Fibroblast of villous mesenchyme (primary cell): ENCODE measurements around the gene MRPL28. TPM values are rescaled to one million over a fixed set of nuclear protein-coding genes. Genes with fewer than 3 reads are reported as not detected.
"Not testable (repeated sequence)": the region's sequence is repeated elsewhere in the genome, so short reads cannot be mapped to it uniquely, and the experiment has no call there.

Source experiments
- DNase-seq: peaks from one replicate; pipeline ENCODE4 v3.0.0-alpha.2; 2010; ENCODE audit warnings: low read depth
- H3K4me3 ChIP-seq: 2 replicates; pipeline ENCODE4 v1.5.1; 2011; ENCODE audit warnings: low read depth, mild to moderate bottlenecking, low read length
- total RNA-seq: library from RNA; depleted of rRNA; stranded (reverse); fragments of >200 nt; gene quantifications from 2 replicates; pipeline ENCODE4 v1.2.3, GENCODE V29; 2012
- TF ChIP-seq, protein P1 (sequence below): IDR thresholded peaks from 2 replicates; pipeline ENCODE4 v1.5.1; 2012; ENCODE audit warnings: low read depth, mild to moderate bottlenecking, low read length; ENCODE audit not compliant: insufficient read depth

Gene MRPL28
- total RNA-seq, 1 donor = 80.3 TPM

- TF ChIP-seq, protein P1, sequence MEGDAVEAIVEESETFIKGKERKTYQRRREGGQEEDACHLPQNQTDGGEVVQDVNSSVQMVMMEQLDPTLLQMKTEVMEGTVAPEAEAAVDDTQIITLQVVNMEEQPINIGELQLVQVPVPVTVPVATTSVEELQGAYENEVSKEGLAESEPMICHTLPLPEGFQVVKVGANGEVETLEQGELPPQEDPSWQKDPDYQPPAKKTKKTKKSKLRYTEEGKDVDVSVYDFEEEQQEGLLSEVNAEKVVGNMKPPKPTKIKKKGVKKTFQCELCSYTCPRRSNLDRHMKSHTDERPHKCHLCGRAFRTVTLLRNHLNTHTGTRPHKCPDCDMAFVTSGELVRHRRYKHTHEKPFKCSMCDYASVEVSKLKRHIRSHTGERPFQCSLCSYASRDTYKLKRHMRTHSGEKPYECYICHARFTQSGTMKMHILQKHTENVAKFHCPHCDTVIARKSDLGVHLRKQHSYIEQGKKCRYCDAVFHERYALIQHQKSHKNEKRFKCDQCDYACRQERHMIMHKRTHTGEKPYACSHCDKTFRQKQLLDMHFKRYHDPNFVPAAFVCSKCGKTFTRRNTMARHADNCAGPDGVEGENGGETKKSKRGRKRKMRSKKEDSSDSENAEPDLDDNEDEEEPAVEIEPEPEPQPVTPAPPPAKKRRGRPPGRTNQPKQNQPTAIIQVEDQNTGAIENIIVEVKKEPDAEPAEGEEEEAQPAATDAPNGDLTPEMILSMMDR = no peak
Observed at GRCh38 chr16:381012-381788, 10.9 kb upstream of the MRPL28 start.

DNA sequence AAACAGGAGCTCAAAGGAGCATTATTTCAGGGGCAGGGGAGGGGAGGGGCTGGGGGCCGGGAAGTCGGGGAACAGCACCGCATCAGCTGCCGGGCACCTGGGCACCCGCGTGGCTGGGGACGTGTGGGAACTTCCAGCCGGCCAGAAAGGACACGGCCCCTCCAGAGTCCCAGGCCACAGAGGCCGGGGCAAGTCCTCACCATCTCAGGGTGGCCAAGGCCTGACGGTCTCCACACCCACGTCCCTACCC, 10.3 kb upstream of the MRPL28 start:
- H3K4me3 ChIP-seq = peak overlapping the region; percentile 74
- no peak for DNase-seq
- TF ChIP-seq, protein P1 = no peak

More at GRCh38 chr16:381012-381788, 10.9 kb upstream of the MRPL28 start:
- H3K4me3 ChIP-seq = peak overlapping the region; percentile 74
- DNase-seq = no peak

- DNase-seq = no peak
- H3K4me3 ChIP-seq = peak overlapping the region; percentile 74
- TF ChIP-seq, protein P1 = no peak
Observed at GRCh38 chr16:379961-380761, 9.8 kb upstream of the MRPL28 start.

- no peak overlapping the region for H3K4me3 ChIP-seq
- TF ChIP-seq, protein P1 = no peak
- no peak for DNase-seq
Observed at GRCh38 chr16:379183-379960, 9.0 kb upstream of the MRPL28 start.

DNA sequence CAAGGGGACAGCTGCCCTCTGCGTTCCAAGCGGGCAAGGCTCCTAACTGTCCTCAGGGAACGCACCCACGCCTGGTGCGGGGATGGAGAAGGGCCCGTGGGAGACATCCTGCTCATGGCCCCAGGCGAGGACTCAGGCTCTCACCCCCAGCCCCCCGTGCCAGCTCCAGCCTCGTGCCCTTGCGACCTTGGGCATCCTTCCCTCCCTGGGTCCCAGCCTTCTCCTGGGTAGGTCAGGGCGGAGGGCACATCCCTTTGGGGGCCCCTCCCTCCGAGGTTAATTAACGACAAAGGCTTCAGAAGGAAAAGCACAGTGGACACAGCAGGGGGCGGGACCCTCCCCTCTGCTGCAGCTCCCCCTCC, 8.5 kb upstream of the MRPL28 start:
- no peak for DNase-seq
- H3K4me3 ChIP-seq = no peak overlapping the region
- TF ChIP-seq, protein P1 = no peak

DNA sequence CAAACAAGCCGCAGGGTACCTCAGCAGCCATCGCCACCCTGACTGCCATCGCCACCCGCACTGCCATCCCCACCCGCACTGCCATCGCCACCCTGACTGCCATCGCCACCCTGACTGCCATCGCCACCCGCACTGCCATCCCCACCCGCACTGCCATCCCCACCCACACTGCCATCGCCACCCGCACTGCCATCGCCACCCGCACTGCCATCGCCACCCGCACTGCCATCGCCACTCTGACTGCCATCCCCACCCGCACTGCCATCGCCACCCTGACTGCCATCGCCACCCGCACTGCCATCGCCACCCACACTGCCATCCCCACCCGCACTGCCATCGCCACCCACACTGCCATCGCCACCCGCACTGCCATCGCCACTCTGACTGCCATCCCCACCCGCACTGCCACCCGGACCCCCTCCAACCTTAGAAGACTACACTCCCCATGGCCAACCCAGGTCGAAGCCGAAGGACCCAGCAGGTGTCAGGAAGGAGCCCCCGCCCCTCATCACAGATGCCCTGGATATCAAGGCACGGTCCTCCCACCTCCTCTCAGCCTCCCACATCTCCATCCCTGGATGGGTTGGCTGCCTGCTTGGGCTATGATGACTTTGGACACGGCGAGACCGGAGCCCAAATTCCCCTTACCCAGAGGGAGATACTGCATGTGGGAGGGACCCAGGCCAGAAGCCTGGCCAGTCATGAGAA, 7.9 kb upstream of the MRPL28 start:
- not testable (repeated sequence) for DNase-seq, H3K4me3 ChIP-seq
